Skeletal muscle tissue (tissue), 4 donors: Measurements from ENCODE around the gene GPR37L1. TPM values are rescaled to one million over a fixed set of nuclear protein-coding genes. Genes with fewer than 3 reads are reported as not detected.

Experiments used
- H3K27ac ChIP-seq: one replicate; pipeline ENCODE4 v1.7.0; 2013; ENCODE audit warnings: mild to moderate bottlenecking, low read depth, low read length, inconsistent platforms
- H3K27me3 ChIP-seq, 3 donors: one replicate each; pipeline ENCODE4 v1.7.0; 2013; ENCODE audit warnings: low read length in 3 of 3; ENCODE audit not compliant: control insufficient read depth in 3 of 3, insufficient read depth in 3 of 3
- H3K36me3 ChIP-seq, 3 donors: one replicate each; pipeline ENCODE4 v1.7.0; 2013; ENCODE audit warnings: low read length in 3 of 3; ENCODE audit not compliant: control insufficient read depth in 3 of 3, insufficient read depth in 3 of 3
- H3K4me1 ChIP-seq, 3 donors: one replicate each; pipeline ENCODE4 v1.7.0; 2013; ENCODE audit warnings: low read length in 3 of 3, mild to moderate bottlenecking in 3 of 3; ENCODE audit not compliant: control insufficient read depth in 3 of 3, insufficient read depth in 3 of 3
- H3K4me3 ChIP-seq, 3 donors: one replicate each; pipeline ENCODE4 v1.7.0; 2013; ENCODE audit warnings: low read length in 3 of 3
- H3K9ac ChIP-seq, 3 donors: one replicate each; pipeline ENCODE4 v1.7.0; 2013; ENCODE audit warnings: low read length in 3 of 3, mild to moderate bottlenecking in 3 of 3, moderate library complexity in 2 of 3, low read depth in 1 of 3
- H3K9me3 ChIP-seq, 3 donors: one replicate each; pipeline ENCODE4 v1.7.0; 2013; ENCODE audit warnings: low read length in 3 of 3; ENCODE audit not compliant: control insufficient read depth in 3 of 3
- total RNA-seq: library from RNA; depleted of rRNA; stranded (reverse); fragments of >200 nt; gene quantifications from one replicate; pipeline ENCODE4 v1.2.3, GENCODE V29; 2014
- donor health status: Osteomylitis.

GPR37L1 gene
- total RNA-seq, 1 donor from 2014 or later = under 0.01 TPM

DNA sequence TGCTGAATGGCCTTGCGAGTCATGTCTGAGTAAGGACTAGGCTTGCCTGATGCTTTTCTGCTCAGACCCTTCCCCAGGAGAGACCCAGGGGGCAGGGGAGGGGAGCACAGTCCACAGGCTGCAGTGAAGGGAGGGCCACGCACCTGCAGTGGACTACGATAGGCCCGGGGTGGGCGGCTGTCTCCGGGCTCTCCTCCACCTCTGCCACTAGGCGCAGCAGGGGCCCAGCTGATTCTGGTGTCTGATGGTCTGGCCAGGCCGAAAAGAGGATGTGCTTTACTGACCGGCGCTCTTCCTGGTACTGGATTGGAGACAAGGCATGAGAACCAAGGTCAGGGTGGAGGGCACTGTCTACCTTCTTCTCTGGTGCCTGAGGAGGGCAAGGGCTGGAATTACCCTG is 29.7 kb downstream of the GPR37L1 start:
- H3K4me3 ChIP-seq = no peak overlapping the region
- H3K9me3 ChIP-seq = no peaks in the 10 kb centered on the region
- H3K36me3 ChIP-seq = no peaks in the 10 kb centered on the region
- H3K4me1 ChIP-seq = peaks cover 4 to 14% (median 7%) of the 10 kb centered on the region in 3 donors
- peaks cover 0 to 4% (median 0%) of the 10 kb centered on the region in 3 donors for H3K27me3 ChIP-seq
- H3K9ac ChIP-seq = no peak overlapping the region
- no peak overlapping the region for H3K27ac ChIP-seq

- Histone ChIP-seq H3K27me3 (peaks cover 0 to 4% (median 0%) of the 10 kb centered on the region in 3 donors), H3K4me3 (no peak overlapping the region), H3K36me3 (no peaks in the 10 kb centered on the region), H3K9ac (no peak overlapping the region), H3K27ac (no peak overlapping the region), H3K9me3 (no peaks in the 10 kb centered on the region), H3K4me1 (peaks cover 4 to 14% (median 7%) of the 10 kb centered on the region in 3 donors)
Observed at GRCh38 chr1:202153284-202153683, 30.6 kb downstream of the GPR37L1 start.

DNA sequence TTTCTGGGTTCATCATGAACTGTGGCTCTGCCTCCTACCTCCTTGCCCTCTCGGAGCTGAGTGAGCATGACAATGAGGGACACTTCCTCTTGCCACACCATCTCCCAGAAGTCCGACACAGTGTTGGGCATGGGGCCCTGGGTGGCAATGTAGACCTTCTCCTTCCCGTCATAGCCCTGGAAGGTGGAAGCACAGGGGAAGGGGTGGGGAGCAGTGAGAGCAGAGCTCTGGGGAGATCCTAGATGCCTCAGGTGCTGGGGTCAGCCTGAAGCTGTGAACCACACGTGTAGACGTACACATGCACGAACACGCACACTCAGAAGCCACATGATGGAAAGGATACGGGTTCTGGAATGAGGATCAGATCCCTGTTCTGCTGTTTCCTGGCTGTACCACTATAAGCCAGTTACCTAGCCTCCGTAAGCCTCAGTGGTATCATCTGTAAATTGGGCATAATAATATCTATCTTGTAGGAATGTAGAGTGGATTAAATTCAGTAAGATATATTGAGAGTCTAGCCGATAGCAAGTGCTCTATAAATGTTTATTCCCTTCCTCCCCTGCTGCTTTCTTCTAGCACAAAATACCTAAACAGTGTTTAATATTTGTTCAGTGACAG is 31.5 kb downstream of the GPR37L1 start:
- H3K36me3 ChIP-seq = no peaks in the 10 kb centered on the region
- peaks cover 0 to 4% (median 0%) of the 10 kb centered on the region in 3 donors for H3K27me3 ChIP-seq
- H3K27ac ChIP-seq = no peak overlapping the region
- H3K9me3 ChIP-seq = no peaks in the 10 kb centered on the region
- no peak overlapping the region for H3K4me3 ChIP-seq
- no peak overlapping the region for H3K9ac ChIP-seq
- H3K4me1 ChIP-seq = peaks cover 4 to 14% (median 7%) of the 10 kb centered on the region in 3 donors

DNA sequence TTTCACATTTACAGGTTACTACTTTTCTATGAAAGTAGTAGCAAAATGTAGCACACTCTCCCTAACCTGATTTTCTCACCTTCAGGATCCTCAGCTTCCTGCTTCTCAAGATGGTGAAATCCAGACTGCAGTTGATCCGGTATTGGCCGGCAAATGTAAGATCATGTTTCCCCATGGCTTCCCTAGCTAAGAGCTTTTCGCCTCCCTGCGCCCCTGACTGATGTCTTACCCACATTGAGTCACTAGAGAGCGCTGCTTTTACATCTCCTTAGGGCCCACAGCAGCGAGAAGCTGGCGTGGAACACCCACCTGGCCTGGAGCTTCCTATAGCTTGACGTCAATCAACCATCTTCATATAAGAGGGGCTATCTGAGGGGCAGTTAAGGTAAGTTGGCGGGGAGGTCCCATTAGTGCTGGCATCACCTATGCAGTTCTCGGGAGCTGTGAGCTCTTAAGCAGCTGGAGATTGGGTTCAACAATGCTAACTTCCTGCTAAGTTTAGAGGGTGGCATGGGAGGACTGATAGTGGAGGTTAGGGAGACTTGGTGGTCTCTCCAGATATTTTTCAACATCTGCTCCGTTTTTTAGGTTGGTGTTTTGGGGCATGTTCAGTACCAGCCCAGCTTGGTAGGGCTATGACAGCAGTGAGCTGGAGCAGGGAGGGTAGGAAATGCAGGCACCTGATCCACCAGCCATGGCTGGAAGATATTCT is 32.2 kb downstream of the GPR37L1 start:
- H3K4me1 ChIP-seq = peaks cover 4 to 14% (median 7%) of the 10 kb centered on the region in 3 donors
- H3K36me3 ChIP-seq = no peaks in the 10 kb centered on the region
- no peaks in the 10 kb centered on the region for H3K9me3 ChIP-seq
- H3K4me3 ChIP-seq = no peak overlapping the region
- H3K9ac ChIP-seq = no peak overlapping the region
- H3K27me3 ChIP-seq = peaks cover 0 to 4% (median 0%) of the 10 kb centered on the region in 3 donors
- no peak overlapping the region for H3K27ac ChIP-seq

DNA sequence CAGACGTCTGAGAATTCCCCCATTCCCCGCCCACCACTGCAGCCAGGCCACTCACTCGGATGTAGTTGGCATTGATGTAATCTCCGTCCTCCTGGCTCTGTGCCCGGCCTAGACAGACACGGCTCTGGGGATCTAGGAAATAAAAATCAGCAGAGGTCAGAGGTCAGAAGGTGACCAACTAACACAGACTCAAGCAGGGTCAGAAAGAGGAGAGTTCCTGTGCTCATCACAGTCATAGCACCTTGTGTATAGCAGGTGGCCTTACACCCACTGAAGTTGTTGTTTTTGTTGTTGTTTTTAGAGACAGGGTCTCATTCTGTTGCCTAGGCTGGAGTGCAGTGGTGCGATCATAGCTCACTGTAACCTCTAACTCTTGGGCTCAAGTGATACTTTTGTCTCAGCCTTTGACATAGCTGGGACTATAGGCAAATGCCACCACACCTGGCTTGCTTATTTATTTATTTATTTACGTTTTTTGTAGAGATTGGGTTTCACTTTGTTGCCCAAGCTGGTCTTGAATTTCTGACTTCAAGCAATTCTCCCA is 32.8 kb downstream of the GPR37L1 start:
- no peak overlapping the region for H3K4me3 ChIP-seq
- H3K36me3 ChIP-seq = no peaks in the 10 kb centered on the region
- H3K9ac ChIP-seq = no peak overlapping the region
- peaks cover 0 to 5% (median 0%) of the 10 kb centered on the region in 3 donors for H3K27me3 ChIP-seq
- H3K27ac ChIP-seq = no peak overlapping the region
- H3K4me1 ChIP-seq = peaks cover 4 to 14% (median 7%) of the 10 kb centered on the region in 3 donors
- no peaks in the 10 kb centered on the region for H3K9me3 ChIP-seq

GRCh38 chr1:202156590-202156989 is 33.9 kb downstream of the GPR37L1 start:
- Histone ChIP-seq H3K9me3 (no peaks in the 10 kb centered on the region), H3K27me3 (peaks cover 0 to 6% (median 0%) of the 10 kb centered on the region in 3 donors), H3K4me3 (no peak overlapping the region), H3K4me1 (peaks cover 4 to 14% (median 7%) of the 10 kb centered on the region in 3 donors), H3K27ac (no peak overlapping the region), H3K9ac (no peak overlapping the region), H3K36me3 (no peaks in the 10 kb centered on the region)

DNA sequence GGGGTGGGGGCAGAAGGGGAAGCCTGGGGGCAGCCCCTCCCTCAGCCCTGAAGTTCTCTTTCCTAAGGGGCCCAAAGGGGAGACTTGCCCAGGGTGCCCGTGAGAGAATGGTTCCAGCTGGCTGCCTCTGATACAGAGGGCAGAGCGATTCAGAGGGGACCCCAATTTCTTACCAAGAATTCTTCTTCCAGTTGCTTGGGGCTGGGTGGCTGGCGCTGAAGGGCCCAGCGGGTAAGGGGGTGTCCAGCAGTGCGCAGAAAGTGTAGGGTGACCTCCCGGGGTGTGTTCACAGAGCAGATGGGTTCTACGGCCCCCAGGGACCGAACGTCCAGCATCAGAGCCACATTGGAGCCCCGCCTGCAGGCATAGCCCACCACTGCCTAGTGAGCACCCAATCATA is 35.2 kb downstream of the GPR37L1 start:
- H3K27ac ChIP-seq = no peak overlapping the region
- H3K9ac ChIP-seq = no peak overlapping the region
- no peaks in the 10 kb centered on the region for H3K9me3 ChIP-seq
- H3K36me3 ChIP-seq = no peaks in the 10 kb centered on the region
- H3K4me1 ChIP-seq = peaks cover 4 to 19% (median 13%) of the 10 kb centered on the region in 3 donors
- no peak overlapping the region for H3K4me3 ChIP-seq
- peaks cover 0 to 6% (median 0%) of the 10 kb centered on the region in 3 donors for H3K27me3 ChIP-seq

- H3K4me1 ChIP-seq = peaks cover 6 to 19% (median 15%) of the 10 kb centered on the region in 3 donors
- no peak overlapping the region for H3K4me3 ChIP-seq
- H3K9me3 ChIP-seq = no peaks in the 10 kb centered on the region
- no peaks in the 10 kb centered on the region for H3K36me3 ChIP-seq
- peaks cover 0 to 2% (median 0%) of the 10 kb centered on the region in 3 donors for H3K27me3 ChIP-seq
- no peak overlapping the region for H3K9ac ChIP-seq
- H3K27ac ChIP-seq = no peak overlapping the region
Observed at GRCh38 chr1:202158810-202159533, 36.3 kb downstream of the GPR37L1 start.

GRCh38 chr1:202159534-202160371 is 37.0 kb downstream of the GPR37L1 start:
- Histone ChIP-seq H3K9me3 (no peaks in the 10 kb centered on the region), H3K9ac (no peak overlapping the region), H3K36me3 (no peaks in the 10 kb centered on the region), H3K4me3 (peak overlapping the region in 1 of 3 donors; percentile 20), H3K27ac (peak overlapping the region; percentile 25), H3K4me1 (peaks cover 6 to 13% (median 11%) of the 10 kb centered on the region in 3 donors), H3K27me3 (peaks cover 0 to 2% (median 0%) of the 10 kb centered on the region in 3 donors)
